ENCODE data around the gene RAB27A.

DNA sequence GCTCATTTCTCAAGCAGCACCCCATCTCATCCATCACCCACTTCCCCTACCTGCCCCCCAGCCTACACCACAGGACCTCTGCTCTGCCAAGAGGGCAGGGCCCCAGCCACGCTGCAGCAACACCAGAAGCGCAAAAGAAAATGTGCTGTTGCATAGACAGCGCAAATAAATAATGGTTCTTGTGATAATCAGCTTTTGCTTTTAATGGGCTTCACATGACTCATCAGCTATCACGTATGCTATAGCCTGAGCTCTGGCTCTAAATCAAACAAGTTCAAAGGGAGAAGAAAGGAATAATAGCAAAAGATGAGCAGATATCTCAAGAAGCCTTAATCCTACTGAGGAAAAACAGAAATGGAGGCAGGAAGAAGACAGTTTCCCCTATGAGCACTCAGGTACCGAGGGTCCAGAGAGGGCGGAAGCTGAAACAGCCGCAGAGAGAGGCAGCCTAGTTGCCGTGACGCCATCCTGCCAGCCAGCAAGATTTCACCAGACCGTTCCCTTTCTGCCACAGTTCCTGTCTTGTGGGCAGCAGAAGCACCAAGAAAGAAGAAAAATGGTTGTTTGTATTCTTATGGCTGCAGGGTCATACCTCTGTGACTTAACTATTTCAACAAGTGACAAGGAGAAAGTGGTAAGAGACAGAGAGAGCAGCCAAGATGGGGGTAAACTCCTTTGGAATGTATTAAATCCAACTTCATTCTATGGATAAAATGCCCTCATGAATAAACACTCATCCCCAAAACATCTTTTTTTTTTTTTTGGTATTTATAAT, 22.0 kb downstream of the RAB27A start:
- TF ChIP-seq, protein P1, sequence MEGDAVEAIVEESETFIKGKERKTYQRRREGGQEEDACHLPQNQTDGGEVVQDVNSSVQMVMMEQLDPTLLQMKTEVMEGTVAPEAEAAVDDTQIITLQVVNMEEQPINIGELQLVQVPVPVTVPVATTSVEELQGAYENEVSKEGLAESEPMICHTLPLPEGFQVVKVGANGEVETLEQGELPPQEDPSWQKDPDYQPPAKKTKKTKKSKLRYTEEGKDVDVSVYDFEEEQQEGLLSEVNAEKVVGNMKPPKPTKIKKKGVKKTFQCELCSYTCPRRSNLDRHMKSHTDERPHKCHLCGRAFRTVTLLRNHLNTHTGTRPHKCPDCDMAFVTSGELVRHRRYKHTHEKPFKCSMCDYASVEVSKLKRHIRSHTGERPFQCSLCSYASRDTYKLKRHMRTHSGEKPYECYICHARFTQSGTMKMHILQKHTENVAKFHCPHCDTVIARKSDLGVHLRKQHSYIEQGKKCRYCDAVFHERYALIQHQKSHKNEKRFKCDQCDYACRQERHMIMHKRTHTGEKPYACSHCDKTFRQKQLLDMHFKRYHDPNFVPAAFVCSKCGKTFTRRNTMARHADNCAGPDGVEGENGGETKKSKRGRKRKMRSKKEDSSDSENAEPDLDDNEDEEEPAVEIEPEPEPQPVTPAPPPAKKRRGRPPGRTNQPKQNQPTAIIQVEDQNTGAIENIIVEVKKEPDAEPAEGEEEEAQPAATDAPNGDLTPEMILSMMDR (IDR thresholded peaks at IDR 0.05; ENCODE audit: control extremely low read depth in 1 of 3, insufficient read depth in 1 of 3, low read depth in 1 of 3, low read length in 3 of 3): no peak
- TF ChIP-seq POLR2A (IDR thresholded peaks at IDR 0.05; ENCODE audit: control extremely low read depth in 1 of 2, low read depth in 2 of 2, low read length in 2 of 2) (no peak), RXRA (IDR thresholded peaks at IDR 0.05; ENCODE audit: insufficient read depth, low read depth, low read length) (no peak), EZH2 (IDR thresholded peaks at IDR 0.05; ENCODE audit: low read depth, low read length, severe bottlenecking) (no peak), POLR2AphosphoS5 (IDR thresholded peaks at IDR 0.05; ENCODE audit: low read depth, low read length) (no peak), SP1 (IDR thresholded peaks at IDR 0.05; ENCODE audit: low read depth, low read length) (no peak), SP4 (IDR thresholded peaks at IDR 0.05; ENCODE audit: low read length) (no peak), SUZ12 (IDR thresholded peaks at IDR 0.05; ENCODE audit: low read length) (no peak), EP300 (IDR thresholded peaks at IDR 0.05; ENCODE audit: borderline replicate concordance in 1 of 2, low read depth in 2 of 2, low read length in 2 of 2) (no peak), BACH1 (IDR thresholded peaks at IDR 0.05; ENCODE audit: low read length) (no peak), EGR1 (IDR thresholded peaks at IDR 0.05; ENCODE audit: borderline replicate concordance, low read depth, low read length) (no peak), GTF2F1 (IDR thresholded peaks at IDR 0.05; ENCODE audit: borderline replicate concordance, low read depth, low read length) (no peak)
- TF ChIP-seq, protein P2, sequence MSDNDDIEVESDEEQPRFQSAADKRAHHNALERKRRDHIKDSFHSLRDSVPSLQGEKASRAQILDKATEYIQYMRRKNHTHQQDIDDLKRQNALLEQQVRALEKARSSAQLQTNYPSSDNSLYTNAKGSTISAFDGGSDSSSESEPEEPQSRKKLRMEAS (IDR thresholded peaks at IDR 0.05): no peak
